HEK293 (cell line): ENCODE results near the gene CCDC85B.

Experiments
- CTCF ChIA-PET: fragments of 350-600 bp; formaldehyde crosslinking; extraction: SDS; loops from one replicate; lab custom pipeline; 2021; ENCODE audit warnings: antibody characterized with exemption; lab: Yijun Ruan, JAX
- POLR2A ChIA-PET: fragments of 300-600 bp; formaldehyde crosslinking; extraction: SDS; loops from one replicate; lab custom pipeline; 2020; ENCODE audit warnings: antibody characterized with exemption, inconsistent platforms; lab: Yijun Ruan, JAX
- H3K27ac ChIP-seq: fragments of 200-500 bp; sonication (Bioruptor generic); 2 replicates; pipeline ENCODE4 v1.5.1; 2014; ENCODE audit warnings: low read depth, low read length, control low read depth, inconsistent platforms; ENCODE audit errors: extremely low read depth
- H3K36me3 ChIP-seq, 2 experiments: fragments of 200-500 bp in 1 of 2; sonication (Bioruptor generic) in 1 of 2; 1 replicate in 1 of 2; 2 replicates in 1 of 2; pipeline ENCODE4 v1.5.1; 2014 to 2017; ENCODE audit warnings: inconsistent platforms in 2 of 2, low read length in 2 of 2; ENCODE audit not compliant: control insufficient read depth in 2 of 2, insufficient read depth in 1 of 2
- H3K4me1 ChIP-seq: fragments of 200-500 bp; sonication (Bioruptor generic); 2 replicates; pipeline ENCODE4 v1.5.1; 2014; ENCODE audit warnings: mild to moderate bottlenecking, low read length, inconsistent platforms; ENCODE audit not compliant: control insufficient read depth, insufficient read depth
- H3K4me3 ChIP-seq: 2 replicates; pipeline ENCODE4 v1.5.1; 2011; ENCODE audit warnings: low read depth, mild to moderate bottlenecking, control low read depth, low read length, moderate library complexity
- H3K9me3 ChIP-seq: fragments of 200-500 bp; sonication (Bioruptor generic); 2 replicates; pipeline ENCODE4 v1.5.1; 2014; ENCODE audit warnings: low read depth, low read length, inconsistent platforms; ENCODE audit not compliant: control insufficient read depth, insufficient read depth
- GFI1B ChIP-seq: fragments of 450-650 bp; formaldehyde crosslinking; IDR thresholded peaks from 2 replicates; pipeline ENCODE4 v1.5.1; 2016; ENCODE audit warnings: missing biosample characterization, missing genetic modification characterization
- GLI4 ChIP-seq: fragments of 450-650 bp; formaldehyde crosslinking; IDR thresholded peaks from 2 replicates; pipeline ENCODE4 v1.5.1; 2016; ENCODE audit warnings: missing biosample characterization, missing genetic modification characterization
- GLIS2 ChIP-seq: fragments of 450-650 bp; formaldehyde crosslinking; IDR thresholded peaks from 2 replicates; pipeline ENCODE4 v1.5.1; 2016; ENCODE audit warnings: missing biosample characterization, missing genetic modification characterization
- HOXC10 ChIP-seq: sonication (generic); formaldehyde crosslinking; IDR thresholded peaks from 2 replicates; pipeline ENCODE4 v1.8.1; 2023; ENCODE audit warnings: mild to moderate bottlenecking, missing genetic modification reagents
- KLF10 ChIP-seq: fragments of 450-650 bp; IDR thresholded peaks from 2 replicates; pipeline ENCODE4 v1.5.1; 2018; ENCODE audit warnings: missing biosample characterization, mild to moderate bottlenecking, missing genetic modification characterization
- KLF8 ChIP-seq: fragments of 450-650 bp; formaldehyde crosslinking; IDR thresholded peaks from 2 replicates; pipeline ENCODE4 v1.5.1; 2016; ENCODE audit warnings: missing biosample characterization, missing genetic modification characterization
- MZF1 ChIP-seq: fragments of 450-650 bp; formaldehyde crosslinking; IDR thresholded peaks from 2 replicates; pipeline ENCODE4 v1.5.1; 2017; ENCODE audit warnings: missing biosample characterization, missing genetic modification characterization, borderline replicate concordance
- REPIN1 ChIP-seq: fragments of 450-650 bp; formaldehyde crosslinking; IDR thresholded peaks from 2 replicates; pipeline ENCODE4 v1.5.1; 2017; ENCODE audit warnings: missing biosample characterization, missing genetic modification characterization, low read depth
- SCRT2 ChIP-seq: fragments of 450-650 bp; formaldehyde crosslinking; IDR thresholded peaks from 2 replicates; pipeline ENCODE4 v1.5.1; 2016; ENCODE audit warnings: missing biosample characterization, missing genetic modification characterization
- YY2 ChIP-seq: fragments of 450-650 bp; formaldehyde crosslinking; IDR thresholded peaks from 2 replicates; pipeline ENCODE4 v1.5.1; 2016; ENCODE audit warnings: missing biosample characterization, missing genetic modification characterization
- ZBTB21 ChIP-seq: fragments of 450-650 bp; formaldehyde crosslinking; IDR thresholded peaks from 2 replicates; pipeline ENCODE4 v1.5.1; 2017; ENCODE audit warnings: missing biosample characterization, missing genetic modification characterization
- ZFP37 ChIP-seq: fragments of 450-650 bp; formaldehyde crosslinking; IDR thresholded peaks from 2 replicates; pipeline ENCODE4 v1.5.1; 2016; ENCODE audit warnings: missing biosample characterization, missing genetic modification characterization
- ZIC2 ChIP-seq: fragments of 450-650 bp; formaldehyde crosslinking; IDR thresholded peaks from 2 replicates; pipeline ENCODE4 v1.5.1; 2016; ENCODE audit warnings: missing biosample characterization, missing genetic modification characterization
- ZNF18 ChIP-seq: fragments of 450-650 bp; formaldehyde crosslinking; IDR thresholded peaks from 2 replicates; pipeline ENCODE4 v1.5.1; 2016; ENCODE audit warnings: missing biosample characterization, missing genetic modification characterization
- ZNF19 ChIP-seq: fragments of 450-650 bp; formaldehyde crosslinking; IDR thresholded peaks from 2 replicates; pipeline ENCODE4; 2016; ENCODE audit warnings: missing biosample characterization, missing genetic modification characterization, low read depth
- ZNF23 ChIP-seq: fragments of 450-650 bp; formaldehyde crosslinking; IDR thresholded peaks from 2 replicates; pipeline ENCODE4 v1.5.1; 2016; ENCODE audit warnings: missing biosample characterization, missing genetic modification characterization, borderline replicate concordance
- ZNF292 ChIP-seq: fragments of 450-650 bp; formaldehyde crosslinking; IDR thresholded peaks from 2 replicates; pipeline ENCODE4 v1.5.1; 2016; ENCODE audit warnings: low read depth, missing biosample characterization, missing genetic modification characterization, borderline replicate concordance
- ZNF623 ChIP-seq: fragments of 450-650 bp; formaldehyde crosslinking; IDR thresholded peaks from 2 replicates; pipeline ENCODE4 v1.5.1; 2016; ENCODE audit warnings: missing biosample characterization, missing genetic modification characterization
- ZNF629 ChIP-seq: fragments of 450-650 bp; formaldehyde crosslinking; IDR thresholded peaks from 2 replicates; pipeline ENCODE4 v1.5.1; 2017; ENCODE audit warnings: missing biosample characterization, missing genetic modification characterization
- ZNF707 ChIP-seq: fragments of 450-650 bp; formaldehyde crosslinking; IDR thresholded peaks from 2 replicates; pipeline ENCODE4 v1.5.1; 2016; ENCODE audit warnings: missing biosample characterization, missing genetic modification characterization
- ZXDB ChIP-seq: fragments of 450-650 bp; formaldehyde crosslinking; IDR thresholded peaks from 2 replicates; pipeline ENCODE4 v1.5.1; 2016; ENCODE audit warnings: missing biosample characterization, missing genetic modification characterization
- TF ChIP-seq, protein P1 (sequence below): fragments of 450-650 bp; formaldehyde crosslinking; IDR thresholded peaks from 2 replicates; pipeline ENCODE4 v1.5.1; 2016; ENCODE audit warnings: missing biosample characterization, missing genetic modification characterization
- TF ChIP-seq, protein P2 (sequence below): fragments of 450-650 bp; formaldehyde crosslinking; IDR thresholded peaks from 2 replicates; pipeline ENCODE4 v1.5.1; 2017; ENCODE audit warnings: missing biosample characterization, missing genetic modification characterization

Gene CCDC85B

DNA sequence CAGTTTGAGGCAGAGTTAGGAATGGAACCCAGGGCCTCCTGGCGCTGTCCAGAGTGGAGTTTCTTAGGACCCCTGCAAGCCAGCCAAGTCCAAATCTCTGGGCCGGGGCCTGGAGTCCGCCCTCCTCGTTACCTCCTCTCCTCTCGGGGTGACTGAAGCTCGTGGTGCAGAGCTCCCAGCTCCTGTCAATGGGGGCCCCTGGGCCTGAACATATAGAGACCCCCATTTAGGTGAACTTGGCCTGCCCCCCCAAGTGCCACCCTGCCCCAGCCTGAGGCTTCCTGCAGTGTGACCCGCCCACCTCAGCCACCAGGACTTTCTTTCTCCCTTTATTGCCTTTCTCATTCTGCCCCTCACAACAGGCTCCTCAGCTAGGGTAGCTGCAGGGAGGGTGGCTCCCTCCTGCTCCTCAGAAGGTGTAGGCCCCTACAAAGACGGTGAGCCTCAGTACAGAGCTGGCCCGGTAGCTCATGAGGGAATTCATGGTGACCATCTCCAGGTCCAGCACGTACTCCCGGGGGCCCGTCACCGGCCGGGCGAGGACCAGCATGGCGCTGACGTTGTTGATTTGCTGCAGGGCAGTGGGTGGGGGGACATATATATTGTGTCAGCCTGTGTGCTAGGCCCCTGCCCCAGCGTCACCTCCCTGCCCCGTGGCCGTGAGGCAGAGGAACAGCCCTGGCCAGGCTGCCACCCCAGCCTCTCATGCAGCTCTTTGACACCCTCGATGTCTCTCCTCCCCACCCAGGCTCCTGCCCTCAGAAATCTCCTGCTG lies 23.8 kb upstream of the CCDC85B start:
- ChIA-PET CTCF (interaction anchor here (0.7 to 2.9 kb wide), 2 partner anchors 18 to 118 kb away, joined by 3 to 18 read pairs; no protein-coding TSS in a partner anchor), POLR2A (interaction anchor here (0.5 to 6.6 kb wide), 3 partner anchors 7 to 114 kb away, joined by 3 to 111 read pairs (median 6); partner anchors contain the start of genes CFL1 and MUS81)
- peaks cover 0 to 64% of the 10 kb centered on the region in 2 experiments; a peak in 1 of 3 replicates for H3K36me3 ChIP-seq
- H3K9me3 ChIP-seq = no peaks in the 10 kb centered on the region
- TF ChIP-seq ZNF629 (tag by site-specific recombination) = no peak
- no peak for TF ChIP-seq MZF1 (tag by site-specific recombination)
- TF ChIP-seq, protein P1, sequence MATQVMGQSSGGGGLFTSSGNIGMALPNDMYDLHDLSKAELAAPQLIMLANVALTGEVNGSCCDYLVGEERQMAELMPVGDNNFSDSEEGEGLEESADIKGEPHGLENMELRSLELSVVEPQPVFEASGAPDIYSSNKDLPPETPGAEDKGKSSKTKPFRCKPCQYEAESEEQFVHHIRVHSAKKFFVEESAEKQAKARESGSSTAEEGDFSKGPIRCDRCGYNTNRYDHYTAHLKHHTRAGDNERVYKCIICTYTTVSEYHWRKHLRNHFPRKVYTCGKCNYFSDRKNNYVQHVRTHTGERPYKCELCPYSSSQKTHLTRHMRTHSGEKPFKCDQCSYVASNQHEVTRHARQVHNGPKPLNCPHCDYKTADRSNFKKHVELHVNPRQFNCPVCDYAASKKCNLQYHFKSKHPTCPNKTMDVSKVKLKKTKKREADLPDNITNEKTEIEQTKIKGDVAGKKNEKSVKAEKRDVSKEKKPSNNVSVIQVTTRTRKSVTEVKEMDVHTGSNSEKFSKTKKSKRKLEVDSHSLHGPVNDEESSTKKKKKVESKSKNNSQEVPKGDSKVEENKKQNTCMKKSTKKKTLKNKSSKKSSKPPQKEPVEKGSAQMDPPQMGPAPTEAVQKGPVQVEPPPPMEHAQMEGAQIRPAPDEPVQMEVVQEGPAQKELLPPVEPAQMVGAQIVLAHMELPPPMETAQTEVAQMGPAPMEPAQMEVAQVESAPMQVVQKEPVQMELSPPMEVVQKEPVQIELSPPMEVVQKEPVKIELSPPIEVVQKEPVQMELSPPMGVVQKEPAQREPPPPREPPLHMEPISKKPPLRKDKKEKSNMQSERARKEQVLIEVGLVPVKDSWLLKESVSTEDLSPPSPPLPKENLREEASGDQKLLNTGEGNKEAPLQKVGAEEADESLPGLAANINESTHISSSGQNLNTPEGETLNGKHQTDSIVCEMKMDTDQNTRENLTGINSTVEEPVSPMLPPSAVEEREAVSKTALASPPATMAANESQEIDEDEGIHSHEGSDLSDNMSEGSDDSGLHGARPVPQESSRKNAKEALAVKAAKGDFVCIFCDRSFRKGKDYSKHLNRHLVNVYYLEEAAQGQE (tag by site-specific recombination) = peak; percentile 35; the same call in 1 of the 2 replicates
- no peak for TF ChIP-seq ZFP37 (tag by site-specific recombination)
- TF ChIP-seq ZIC2 (tag by site-specific recombination) = peak; percentile 57
- no peak for TF ChIP-seq ZNF292 (tag by site-specific recombination)
- TF ChIP-seq YY2 = no peak
- TF ChIP-seq ZNF707 (tag by site-specific recombination) = no peak
- TF ChIP-seq ZNF23 (tag by site-specific recombination) = no peak
- no peak for TF ChIP-seq REPIN1 (tag by site-specific recombination)
- no peak for TF ChIP-seq SCRT2 (tag by site-specific recombination)
- peak; percentile 27; the same call in 1 of the 2 replicates for TF ChIP-seq GLIS2 (tag by site-specific recombination)
- no peak for TF ChIP-seq ZNF19 (tag by site-specific recombination)
- TF ChIP-seq ZNF623 (tag by site-specific recombination) = no peak
- TF ChIP-seq GFI1B (tag by site-specific recombination) = no peak
- TF ChIP-seq HOXC10 (CRISPR knock-in tag) = no peak
- TF ChIP-seq, protein P2, sequence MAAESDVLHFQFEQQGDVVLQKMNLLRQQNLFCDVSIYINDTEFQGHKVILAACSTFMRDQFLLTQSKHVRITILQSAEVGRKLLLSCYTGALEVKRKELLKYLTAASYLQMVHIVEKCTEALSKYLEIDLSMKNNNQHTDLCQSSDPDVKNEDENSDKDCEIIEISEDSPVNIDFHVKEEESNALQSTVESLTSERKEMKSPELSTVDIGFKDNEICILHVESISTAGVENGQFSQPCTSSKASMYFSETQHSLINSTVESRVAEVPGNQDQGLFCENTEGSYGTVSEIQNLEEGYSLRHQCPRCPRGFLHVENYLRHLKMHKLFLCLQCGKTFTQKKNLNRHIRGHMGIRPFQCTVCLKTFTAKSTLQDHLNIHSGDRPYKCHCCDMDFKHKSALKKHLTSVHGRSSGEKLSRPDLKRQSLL = no peak
- TF ChIP-seq ZXDB = no peak
- TF ChIP-seq KLF10 (tag by site-specific recombination) = no peak
- TF ChIP-seq ZBTB21 = no peak
- no peak for TF ChIP-seq ZNF18
- no peak for TF ChIP-seq GLI4 (tag by site-specific recombination)
- no peak for TF ChIP-seq KLF8 (tag by site-specific recombination)
- H3K4me3 ChIP-seq = no peak overlapping the region
- no peaks in the 10 kb centered on the region for H3K4me1 ChIP-seq
- H3K27ac ChIP-seq = no peak overlapping the region
